Epithelial cell of esophagus (primary cell): ENCODE measurements around the gene FYB2.

ENCODE experiments used
- DNase-seq: peaks from one replicate; pipeline ENCODE4 v3.0.0; 2010; ENCODE audit warnings: low read depth
- H3K4me3 ChIP-seq: 2 replicates; pipeline ENCODE4 v1.5.1; 2011; ENCODE audit warnings: mild to moderate bottlenecking, low read length, control low read depth
- CTCF ChIP-seq: IDR thresholded peaks from 2 replicates; pipeline ENCODE4 v1.5.1; 2011; ENCODE audit warnings: low read depth, mild to moderate bottlenecking, low read length, control low read depth, inconsistent platforms; ENCODE audit not compliant: insufficient read depth; ENCODE audit errors: missing control alignments

Gene FYB2

GRCh38 chr1:56835657-56836056 lies 16.5 kb upstream of the FYB2 start:
- DNase-seq, result no peak
- TF ChIP-seq CTCF, result no peak
- no peak overlapping the region for H3K4me3 ChIP-seq

- TF ChIP-seq CTCF, result no peak
- no peak overlapping the region for H3K4me3 ChIP-seq
- no peak for DNase-seq
Measured at GRCh38 chr1:56834137-56834900, 15.1 kb upstream of the FYB2 start.

GRCh38 chr1:56833088-56833487 lies 13.9 kb upstream of the FYB2 start:
- no peak for TF ChIP-seq CTCF
- no peak overlapping the region for H3K4me3 ChIP-seq
- DNase-seq, result no peak

GRCh38 chr1:56831871-56832693 lies 12.9 kb upstream of the FYB2 start:
- peak; percentile 98 for TF ChIP-seq CTCF
- DNase-seq, result peak; percentile 90
- H3K4me3 ChIP-seq, result no peak overlapping the region

GRCh38 chr1:56830052-56830451 lies 10.8 kb upstream of the FYB2 start:
- no peak for DNase-seq
- TF ChIP-seq CTCF, result no peak
- no peak overlapping the region for H3K4me3 ChIP-seq

- no peak for DNase-seq
- no peak overlapping the region for H3K4me3 ChIP-seq
- no peak for TF ChIP-seq CTCF
Measured at GRCh38 chr1:56827711-56828110, 8.5 kb upstream of the FYB2 start.
